ENCODE measurements around the gene STUM. TPM values are rescaled to one million over a fixed set of nuclear protein-coding genes. Genes with fewer than 3 reads are reported as not detected.
A peak's percentile ranks its signal among the peaks of the same experiment; 100 is the strongest.
"Not testable (repeated sequence)": the region's sequence is repeated elsewhere in the genome, so short reads cannot be mapped to it uniquely, and the experiment has no call there.

Gene STUM
- polyA plus RNA-seq, 3 donors: 0.64 to 3.1 (median 1.5) TPM

DNA sequence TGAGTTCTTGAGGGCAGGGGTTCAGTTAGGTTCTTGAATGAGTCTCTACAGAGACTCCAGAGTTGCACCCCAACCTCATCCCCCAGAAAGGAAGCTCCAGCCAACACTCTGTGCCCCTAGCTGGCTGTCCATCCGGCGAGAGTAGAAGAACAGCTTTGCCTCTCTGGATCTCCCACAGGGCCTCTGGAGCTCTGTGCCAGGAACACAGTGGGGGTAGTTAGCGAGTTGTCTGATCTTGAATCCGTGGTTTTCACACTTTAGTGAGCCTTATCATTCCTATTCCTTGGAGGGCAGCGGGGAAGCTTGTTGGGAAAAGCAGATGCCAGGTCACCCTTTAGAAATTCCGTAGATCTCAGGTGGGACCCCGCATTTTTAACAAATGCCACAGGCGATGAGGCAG lies 45.0 kb downstream of the STUM start:
- no peak overlapping the region for H3K27ac ChIP-seq (ENCODE audit: low read depth, low read length)
- 82 to 87% (median 86%) methylated on average over 8 of the region's 8 CpGs for WGBS, 3 donors

DNA sequence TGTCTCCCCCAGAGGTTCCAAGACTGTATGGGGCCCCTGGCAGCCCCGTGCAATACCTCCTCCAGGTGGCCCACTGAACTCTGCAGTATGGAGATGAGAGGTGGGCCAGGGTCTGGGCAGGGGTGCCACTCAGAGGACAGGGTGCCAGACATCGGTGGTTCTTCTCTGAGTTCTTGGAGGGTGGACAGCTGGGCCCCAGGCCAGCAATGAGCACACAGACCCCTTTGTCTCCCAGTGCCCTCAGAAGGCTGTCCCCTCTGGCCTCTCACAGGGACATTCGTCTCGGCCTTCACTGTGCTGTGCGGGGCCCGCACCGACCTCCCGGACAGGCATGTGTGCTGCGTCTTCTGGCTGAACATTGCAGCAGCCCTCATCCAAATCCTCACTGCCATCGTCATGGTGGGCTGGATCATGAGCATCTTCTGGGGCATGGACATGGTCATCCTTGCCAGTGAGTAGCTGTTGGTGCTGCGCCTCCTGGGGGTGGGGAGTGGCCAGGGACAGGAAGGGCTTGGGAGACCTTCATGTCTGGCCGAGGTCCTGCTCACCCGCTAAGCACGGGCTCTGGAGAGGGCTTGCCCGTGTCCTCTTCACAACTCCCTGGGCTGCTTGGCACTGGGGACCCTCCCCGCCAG lies 48.1 kb downstream of the STUM start:
- 90 to 93% (median 92%) methylated on average over 16 of the region's 16 CpGs for WGBS, 3 donors
- no peak overlapping the region for H3K27ac ChIP-seq (ENCODE audit: low read depth, low read length)

DNA sequence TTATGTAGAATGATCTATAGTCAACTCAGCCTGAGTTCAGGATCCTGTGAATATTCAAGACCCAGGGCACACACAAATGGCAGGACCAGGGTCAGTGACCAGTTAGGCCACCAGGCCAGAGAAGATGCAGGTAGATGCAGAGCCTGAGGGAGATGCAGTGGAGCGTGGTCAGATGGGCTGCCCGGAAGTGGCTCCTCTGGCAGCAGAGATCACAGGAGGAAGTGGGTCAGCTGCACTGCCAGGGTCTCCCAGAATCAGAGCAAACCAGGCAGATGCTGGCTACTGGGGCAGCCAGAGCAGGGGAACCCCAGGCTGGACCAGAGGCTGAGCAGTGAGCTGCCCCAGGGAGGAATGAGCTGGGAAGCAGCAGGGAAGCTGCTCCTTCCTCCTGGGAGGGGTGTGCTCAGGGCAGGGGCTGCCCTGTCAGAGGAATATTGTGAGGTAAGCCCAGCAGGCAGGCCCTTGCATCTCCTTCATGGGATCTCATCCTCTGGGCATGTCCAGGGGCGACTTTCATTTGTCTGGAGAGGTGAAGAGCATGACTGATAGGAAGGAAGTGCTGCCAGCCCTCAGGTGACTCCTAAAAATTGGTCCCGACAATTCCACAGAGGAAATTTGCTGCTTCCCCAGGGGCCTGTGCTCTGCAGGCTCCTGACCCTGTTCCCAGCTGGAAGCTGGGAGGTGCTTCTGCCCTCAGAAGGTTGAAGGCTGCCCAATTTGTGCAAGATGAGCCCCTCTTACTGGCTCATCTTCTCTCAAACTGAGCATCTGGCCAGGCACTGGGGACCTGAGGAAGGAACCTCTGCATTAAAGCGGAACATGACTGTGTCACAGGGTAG lies 49.3 kb downstream of the STUM start:
- 81 to 87% (median 84%) methylated on average over 5 of the region's 5 CpGs for WGBS, 3 donors
- H3K27ac ChIP-seq (ENCODE audit: low read depth, low read length): no peak overlapping the region

DNA sequence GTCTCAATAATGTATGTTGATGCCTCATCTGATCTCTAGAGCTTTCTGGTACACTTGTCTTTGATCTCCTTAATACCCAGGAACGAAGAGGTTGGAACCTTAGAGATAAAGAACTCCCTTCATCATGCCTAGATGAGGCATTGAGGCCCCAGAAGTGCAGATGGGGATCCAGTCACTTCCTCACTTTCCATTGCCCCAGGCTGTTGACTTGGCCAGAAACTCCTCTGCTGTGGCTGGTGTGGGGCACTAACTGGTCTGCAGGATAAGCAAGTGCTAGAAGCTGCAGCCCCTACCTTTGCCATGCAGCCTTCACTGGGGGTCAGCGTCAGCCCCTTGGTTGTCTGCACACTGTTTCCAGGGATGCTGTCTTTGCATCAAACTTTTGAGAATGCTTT lies 49.9 kb downstream of the STUM start:
- no peak overlapping the region for H3K27ac ChIP-seq (ENCODE audit: low read depth, low read length)
- WGBS, 3 donors: 86 to 96% (median 86%) methylated on average over 2 of the region's 2 CpGs

DNA sequence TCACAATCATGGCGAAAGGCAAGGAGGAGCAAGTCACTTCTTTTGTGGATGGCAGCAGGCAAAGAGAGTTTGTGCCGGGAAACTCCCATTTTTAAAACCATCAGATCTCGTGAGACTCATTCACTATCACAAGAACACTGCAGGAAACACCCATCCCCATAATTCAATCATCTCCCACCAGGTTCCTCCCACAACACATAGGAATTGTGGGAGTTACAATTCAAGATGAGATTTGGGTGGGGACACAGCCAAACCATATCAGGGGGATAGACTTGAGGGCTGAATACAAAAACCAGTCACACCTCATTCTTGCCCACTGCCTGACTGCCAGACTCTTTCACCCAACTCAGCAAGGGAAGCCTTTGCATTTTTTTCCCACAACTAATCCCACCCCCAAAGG lies 50.4 kb downstream of the STUM start:
- WGBS, 3 donors: 78 to 85% (median 83%) methylated on average over 3 of the region's 3 CpGs

DNA sequence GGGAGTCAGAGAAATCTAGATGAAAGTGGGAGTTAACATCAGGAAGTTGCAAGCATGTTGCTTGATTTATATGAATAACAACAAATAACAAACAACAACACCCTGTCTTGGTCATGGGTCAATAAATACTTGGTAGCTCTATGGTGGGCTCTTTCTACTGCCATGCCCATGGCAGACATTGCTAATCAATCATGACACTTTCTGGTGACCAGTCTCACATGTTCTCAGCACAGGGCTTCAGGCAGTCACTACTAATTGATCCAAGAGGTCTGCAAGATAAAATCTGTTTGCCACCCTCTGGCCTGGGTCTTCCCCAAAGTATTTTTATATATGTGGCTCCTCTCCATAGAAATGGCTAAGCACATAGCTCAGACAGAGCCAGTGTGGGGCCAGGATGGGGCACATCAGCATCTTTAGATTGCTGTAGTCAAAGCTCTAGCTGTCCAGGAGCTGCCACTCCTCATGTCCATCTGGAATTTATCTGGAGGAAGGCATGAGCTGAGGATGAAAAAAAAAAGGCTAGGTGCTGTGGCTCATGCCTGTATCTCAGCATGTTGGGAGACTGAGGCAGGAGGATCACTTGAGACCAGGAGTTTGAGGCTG lies 51.2 kb downstream of the STUM start:
- H3K27ac ChIP-seq (ENCODE audit: low read depth, low read length): no peak overlapping the region

More for the DNA sequence above, 50.4 kb downstream of the STUM start:
- H3K27ac ChIP-seq (ENCODE audit: low read depth, low read length): not testable (repeated sequence)

DNA sequence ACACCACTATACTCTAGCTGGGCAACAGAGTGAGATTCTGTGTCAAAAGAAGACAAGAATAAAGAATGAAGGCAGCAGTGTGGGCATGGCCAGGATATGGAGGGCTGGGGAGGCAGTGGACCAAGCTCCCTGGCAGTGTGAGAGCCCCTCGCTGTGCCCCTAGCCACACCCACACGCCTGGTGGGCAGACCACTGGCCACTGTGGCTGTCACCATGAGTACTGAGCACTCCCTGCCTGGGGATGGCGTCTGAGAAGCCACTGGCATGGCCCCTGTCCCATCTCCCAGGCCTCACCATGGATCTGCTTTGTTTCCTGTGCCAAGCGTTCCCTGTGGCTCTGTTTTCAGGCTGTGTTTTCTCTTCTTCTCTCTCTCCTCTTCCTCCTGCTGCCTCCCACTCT lies 51.7 kb downstream of the STUM start:
- H3K27ac ChIP-seq (ENCODE audit: low read depth, low read length): no peak overlapping the region
- 86 to 94% (median 88%) methylated on average over 4 of the region's 4 CpGs for WGBS, 3 donors

DNA sequence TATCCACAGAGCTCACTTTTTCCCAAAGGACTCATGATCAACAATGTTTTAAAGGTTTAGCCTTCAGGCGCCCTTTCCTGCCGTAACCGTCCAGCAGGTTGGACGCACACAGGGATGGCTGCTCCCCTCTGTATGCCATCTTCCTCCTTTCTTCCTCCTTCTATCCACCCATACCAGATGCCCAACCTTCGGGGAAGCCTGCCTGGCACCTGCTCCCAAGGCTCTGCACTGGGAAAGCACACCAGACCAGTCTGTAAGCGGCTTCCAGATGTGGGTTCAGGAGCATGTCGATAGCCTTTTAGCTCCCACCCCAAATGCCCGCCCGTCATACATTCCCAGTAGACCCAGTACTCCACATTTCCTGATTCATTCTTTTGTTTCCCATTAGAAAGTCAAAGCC lies 52.9 kb downstream of the STUM start:
- WGBS, 3 donors: 94 to 99% (median 96%) methylated on average over 9 of the region's 9 CpGs
- H3K27ac ChIP-seq (ENCODE audit: low read depth, low read length): no peak overlapping the region

DNA sequence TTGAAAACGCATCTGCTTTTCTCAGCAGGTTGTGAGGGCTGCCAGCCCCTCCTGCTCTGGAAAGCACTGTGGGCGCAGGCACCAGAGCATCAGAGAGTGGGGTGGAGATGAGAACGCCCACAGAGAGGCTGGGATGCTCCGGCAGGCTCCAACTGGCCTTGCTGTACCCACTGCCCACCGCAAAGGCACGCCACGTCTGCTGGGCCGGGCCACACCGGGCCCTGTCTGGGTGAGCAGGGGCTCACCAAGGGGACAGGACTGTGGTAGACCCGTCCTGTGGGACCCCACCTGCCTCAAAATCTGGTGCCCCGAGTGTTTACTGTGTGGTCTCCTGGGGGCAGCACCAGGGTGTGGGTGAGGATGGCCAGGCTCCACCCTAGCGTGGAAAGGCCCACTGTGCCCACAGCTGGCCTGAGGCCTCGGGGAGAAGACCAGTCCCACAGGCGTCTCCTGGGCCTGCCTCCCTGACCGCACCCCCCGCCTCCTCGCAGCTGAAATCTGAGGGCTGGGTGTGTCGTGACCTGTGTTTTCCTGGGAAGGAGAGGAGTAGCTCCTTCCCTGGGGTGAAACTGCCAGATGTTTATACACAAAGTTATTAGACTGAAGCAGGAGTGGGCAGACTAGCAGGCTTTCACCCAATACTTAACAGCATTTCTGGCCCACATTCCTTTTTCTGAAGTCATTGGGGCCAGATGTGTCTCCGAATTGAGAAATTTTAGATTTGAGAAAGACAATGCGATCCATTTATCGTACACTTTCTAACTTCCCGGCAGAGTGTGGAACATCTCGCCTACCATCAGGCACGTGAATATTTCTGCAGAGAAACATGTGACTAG lies 53.8 kb downstream of the STUM start:
- 65 to 79% (median 71%) methylated on average over 24 of the region's 24 CpGs for WGBS, 3 donors
- peak overlapping the region; percentile 83 for H3K27ac ChIP-seq (ENCODE audit: low read depth, low read length)

DNA sequence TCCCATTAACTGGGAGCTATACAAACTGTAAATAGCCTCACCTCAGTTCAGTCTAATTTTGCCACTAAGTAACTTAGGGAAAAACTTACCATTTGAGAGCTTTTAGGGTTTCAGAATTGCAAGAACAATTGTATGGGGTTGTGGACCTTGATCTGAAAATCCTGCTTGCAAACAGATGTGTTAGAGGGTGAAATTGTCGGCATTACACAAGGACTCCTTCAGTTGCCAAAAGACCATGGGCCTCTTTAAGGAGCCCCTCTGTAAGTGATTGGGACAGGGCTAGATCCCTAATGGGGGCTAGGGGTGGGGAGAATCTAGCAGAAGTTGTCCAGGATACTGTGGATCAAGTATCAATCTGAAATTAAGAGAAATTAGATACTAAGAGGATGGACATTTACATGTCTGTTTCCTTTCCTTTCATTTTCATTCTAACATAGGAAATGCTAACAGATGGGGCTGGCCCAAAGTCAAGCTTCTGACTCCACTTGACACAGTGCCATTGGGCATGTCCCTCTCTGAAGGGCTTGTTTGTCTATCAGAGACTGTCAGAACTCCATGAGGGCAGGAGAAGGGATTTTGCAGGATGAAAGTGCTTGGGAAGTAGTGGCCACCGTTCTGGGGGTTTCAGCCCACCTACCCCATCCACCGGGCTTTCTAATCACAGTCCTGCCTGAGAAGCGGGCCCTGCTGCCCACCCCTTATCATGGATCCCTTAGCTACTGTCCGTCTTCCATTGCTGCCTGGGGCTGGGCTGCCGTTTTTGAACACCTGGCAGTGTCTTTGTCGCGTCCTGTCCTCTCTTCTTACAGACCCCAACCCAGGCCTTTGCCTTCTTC lies 54.7 kb downstream of the STUM start:
- WGBS, 3 donors: 67 to 69% (median 68%) methylated on average over 8 of the region's 8 CpGs
- H3K27ac ChIP-seq (ENCODE audit: low read depth, low read length): no peak overlapping the region

DNA sequence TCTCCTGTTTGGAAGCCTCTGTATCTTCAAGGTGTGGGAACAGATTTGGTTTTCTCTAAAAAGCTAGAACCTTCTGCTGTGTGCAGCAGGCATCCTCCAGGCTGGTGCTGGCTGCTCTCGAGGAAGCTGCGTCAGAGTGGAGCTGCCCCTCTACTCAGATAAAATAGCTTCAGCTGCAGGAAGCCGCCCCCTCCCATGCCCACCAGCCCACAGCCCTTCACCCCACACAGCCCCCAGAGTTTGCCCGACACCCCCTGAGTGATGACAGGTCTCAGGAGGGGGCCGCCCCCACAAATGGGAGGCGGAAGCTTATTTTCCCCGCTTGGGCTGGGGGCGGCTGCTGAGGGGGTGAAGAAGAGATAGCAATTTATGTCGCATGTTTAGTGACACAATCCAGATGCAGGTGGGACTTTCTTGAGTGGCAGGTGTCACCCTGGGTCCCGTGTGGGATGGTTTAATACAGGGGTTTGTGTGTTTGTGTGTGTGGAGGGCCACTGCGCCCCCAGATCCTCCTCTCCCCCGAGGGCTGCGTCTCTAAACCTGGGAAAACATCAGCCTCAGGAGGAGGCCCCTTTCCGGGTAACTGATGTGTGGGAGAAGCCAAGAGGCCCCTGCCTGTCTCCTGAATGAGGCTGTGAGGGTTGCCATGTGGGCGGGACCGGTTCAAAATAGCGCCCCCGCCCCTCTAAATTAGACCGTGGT lies 55.4 kb downstream of the STUM start:
- 65 to 77% (median 71%) methylated on average over 19 of the region's 19 CpGs for WGBS, 3 donors
- no peak overlapping the region for H3K27ac ChIP-seq (ENCODE audit: low read depth, low read length)

DNA sequence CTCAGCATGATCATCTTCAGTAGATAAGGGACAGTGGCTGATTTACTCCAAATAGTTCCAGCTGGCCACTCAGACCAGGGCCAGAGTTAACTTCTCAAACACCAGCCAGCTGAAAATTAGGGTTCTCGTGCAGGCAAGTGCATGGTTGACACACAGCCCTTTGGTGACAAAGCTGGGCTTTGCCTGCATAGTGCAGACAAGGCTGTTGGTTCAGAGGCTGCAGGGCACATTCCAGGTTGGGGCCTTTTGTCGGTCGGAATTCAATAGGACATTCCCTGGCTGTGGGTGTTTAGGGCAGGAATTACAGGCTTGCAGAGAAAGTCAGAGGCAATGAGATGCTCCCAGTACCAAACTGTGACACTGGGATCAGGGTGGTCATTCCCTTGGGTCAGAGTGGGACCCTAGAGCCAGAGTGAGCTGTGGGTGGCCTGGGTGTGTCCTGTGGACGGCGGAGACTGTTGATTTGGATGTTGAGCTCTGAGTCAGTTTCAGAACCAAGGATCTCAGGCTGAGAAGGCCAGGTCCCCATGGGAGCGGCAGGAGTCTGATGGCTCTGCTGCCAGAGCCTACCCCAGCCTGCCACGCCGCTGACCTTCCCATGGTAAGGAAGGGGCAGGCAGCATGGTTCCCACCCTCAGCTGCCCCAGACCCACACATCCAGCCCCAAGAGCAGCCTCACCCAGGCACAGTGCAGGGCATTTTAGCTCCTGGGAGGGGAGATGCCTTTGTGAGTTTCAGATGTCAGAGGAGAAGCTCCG lies 56.2 kb downstream of the STUM start:
- H3K27ac ChIP-seq (ENCODE audit: low read depth, low read length): no peak overlapping the region
- 83 to 90% (median 84%) methylated on average over 9 of the region's 9 CpGs for WGBS, 3 donors

DNA sequence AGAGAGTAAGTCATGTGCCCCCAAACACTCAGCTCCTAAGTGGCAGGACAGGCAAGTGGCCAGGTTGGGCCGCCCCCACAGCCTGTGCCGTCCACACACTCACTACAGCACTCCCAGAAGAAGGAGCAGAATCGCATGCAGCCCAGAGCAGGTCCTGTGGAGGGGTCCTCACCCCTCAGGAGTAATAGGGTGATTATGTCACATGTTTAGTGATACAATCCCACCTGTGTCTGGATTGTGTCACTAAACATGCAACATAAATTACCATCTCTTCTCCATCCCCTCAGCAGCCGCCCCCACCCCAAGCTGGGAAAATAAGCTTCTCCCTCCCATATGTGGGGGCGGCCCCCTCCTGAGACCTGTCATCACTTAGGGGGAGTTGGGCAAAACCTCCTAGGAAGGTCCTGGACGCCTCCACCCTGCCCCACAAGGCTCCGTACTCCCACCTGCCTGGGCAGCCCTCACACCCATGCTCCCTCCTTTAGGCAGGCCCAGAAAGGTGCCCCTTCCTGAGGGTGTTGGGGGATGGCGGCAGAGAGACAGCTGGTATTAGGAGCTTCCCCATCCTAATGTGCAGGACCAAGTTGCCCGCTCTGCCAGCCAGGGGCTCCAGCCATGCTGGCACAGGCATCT lies 56.9 kb downstream of the STUM start:
- WGBS, 3 donors: 85 to 94% (median 87%) methylated on average over 9 of the region's 9 CpGs
- no peak overlapping the region for H3K27ac ChIP-seq (ENCODE audit: low read depth, low read length)

DNA sequence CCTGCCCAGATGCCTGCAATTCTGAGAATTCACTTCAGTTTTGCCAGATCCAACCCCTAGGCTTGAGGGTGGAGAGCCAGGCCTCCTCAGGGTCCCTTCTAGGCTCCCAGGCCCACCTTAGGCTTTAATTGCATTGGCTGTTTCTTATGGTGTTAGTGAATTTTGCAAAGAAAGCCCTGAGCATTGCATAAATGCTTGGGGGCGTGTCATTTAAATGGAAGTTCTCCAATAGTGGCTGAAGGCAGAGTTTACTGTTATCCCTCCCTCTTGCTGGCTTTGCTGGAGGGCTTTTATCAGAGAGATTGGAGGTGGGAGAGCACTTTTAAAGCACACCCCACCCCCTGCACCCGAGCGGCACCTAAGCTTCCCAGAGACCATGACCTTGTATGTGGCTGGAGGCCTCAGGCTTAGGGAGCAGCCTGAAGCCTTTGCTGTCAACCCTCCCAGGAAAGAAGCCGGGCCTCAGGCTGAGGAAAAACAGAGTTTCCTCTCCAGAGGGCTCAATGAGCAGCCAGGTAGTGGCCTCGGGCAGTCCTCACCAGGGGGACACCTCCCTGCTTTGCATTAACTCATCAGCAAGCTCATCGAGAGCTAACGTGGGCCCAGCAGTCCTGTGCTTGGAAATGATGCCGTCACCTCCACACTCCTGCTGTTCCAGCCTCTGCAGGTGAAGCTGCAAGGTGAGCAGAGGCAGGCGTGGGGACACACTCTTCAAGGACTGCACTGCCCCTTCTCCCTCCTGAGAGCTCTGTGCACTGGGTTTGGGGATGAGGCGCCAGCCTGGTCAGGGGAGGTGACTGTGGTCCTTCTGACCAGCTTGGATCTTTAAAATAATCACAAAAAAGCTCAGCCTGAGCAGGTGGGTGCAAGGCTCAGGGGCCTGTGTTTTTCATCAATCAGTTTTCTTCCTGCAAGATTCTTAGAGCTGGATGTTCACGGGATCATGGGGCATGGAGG lies 58.0 kb downstream of the STUM start:
- H3K27ac ChIP-seq (ENCODE audit: low read depth, low read length): no peak overlapping the region

DNA sequence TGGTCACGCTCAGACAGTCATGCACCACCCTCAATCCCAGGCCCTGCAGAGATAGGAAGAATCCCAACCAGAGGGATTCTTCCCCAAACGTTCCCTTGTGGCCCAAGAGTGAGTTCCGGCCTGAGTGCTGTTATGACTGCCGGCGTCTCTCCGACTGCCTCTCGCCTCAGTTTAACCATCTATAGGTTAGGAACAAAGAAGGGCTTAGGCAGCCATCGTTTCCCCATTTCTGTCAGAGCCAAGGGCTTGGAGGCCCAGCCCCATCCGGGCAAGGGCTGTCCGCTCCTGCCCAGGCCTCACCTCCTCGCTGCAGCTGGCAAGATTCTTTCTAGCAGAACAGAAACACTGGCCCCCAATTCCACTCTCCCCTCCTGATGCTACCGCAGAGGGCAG lies 58.7 kb downstream of the STUM start:
- 92 to 95% (median 93%) methylated on average over 12 of the region's 12 CpGs for WGBS, 3 donors

More for the DNA sequence above, 58.0 kb downstream of the STUM start:
- 78 to 83% (median 80%) methylated on average over 11 of the region's 11 CpGs for WGBS, 3 donors

More for the DNA sequence above, 58.7 kb downstream of the STUM start:
- no peak overlapping the region for H3K27ac ChIP-seq (ENCODE audit: low read depth, low read length)
